DMS53 (cell line): ENCODE measurements around the gene USP4.
"Not testable (repeated sequence)": the region's sequence is repeated elsewhere in the genome, so short reads cannot be mapped to it uniquely, and the experiment has no call there.

ENCODE experiments used
- DNase-seq: peaks from one replicate; lab custom pipeline; 2025; lab: John Stamatoyannopoulos, UW

Gene USP4

GRCh38 chr3:49352281-49352680, 12.4 kb upstream of the USP4 start:
- DNase-seq, result no peak

- peak; percentile 6 for DNase-seq
Observed at GRCh38 chr3:49351521-49352011, 11.7 kb upstream of the USP4 start.

- no peak for DNase-seq
Observed at GRCh38 chr3:49349348-49350114, 9.7 kb upstream of the USP4 start.

- DNase-seq, result not testable (repeated sequence)
Observed at GRCh38 chr3:49348361-49348760, 8.5 kb upstream of the USP4 start.

GRCh38 chr3:49346797-49347251, 7.0 kb upstream of the USP4 start:
- DNase-seq, result no peak

- DNase-seq, result no peak
Observed at GRCh38 chr3:49343163-49343562, 3.3 kb upstream of the USP4 start.

- no peak for DNase-seq
Observed at GRCh38 chr3:49341996-49342395, 2.1 kb upstream of the USP4 start.

- peak; percentile 52 for DNase-seq
Observed at GRCh38 chr3:49339581-49339940, 292 bp downstream of the USP4 start.

GRCh38 chr3:49333916-49334633, 5.8 kb downstream of the USP4 start:
- no peak for DNase-seq

- DNase-seq, result no peak
Observed at GRCh38 chr3:49333091-49333490, 6.8 kb downstream of the USP4 start.

- DNase-seq, result no peak
Observed at GRCh38 chr3:49329186-49329585, 10.7 kb downstream of the USP4 start.

GRCh38 chr3:49328350-49328749, 11.5 kb downstream of the USP4 start:
- DNase-seq, result not testable (repeated sequence)

GRCh38 chr3:49327485-49327884, 12.4 kb downstream of the USP4 start:
- peak; percentile 4 for DNase-seq

- DNase-seq, result no peak
Observed at GRCh38 chr3:49324768-49325167, 15.1 kb downstream of the USP4 start.

GRCh38 chr3:49316696-49317457, 23.0 kb downstream of the USP4 start:
- no peak for DNase-seq

- no peak for DNase-seq
Observed at GRCh38 chr3:49313896-49314688, 25.8 kb downstream of the USP4 start.

- no peak for DNase-seq
Observed at GRCh38 chr3:49311283-49311682, 28.6 kb downstream of the USP4 start.

- DNase-seq, result no peak
Observed at GRCh38 chr3:49310677-49311076, 29.2 kb downstream of the USP4 start.

GRCh38 chr3:49305608-49306007, 34.2 kb downstream of the USP4 start:
- DNase-seq, result no peak

- DNase-seq, result no peak
Observed at GRCh38 chr3:49302613-49303012, 37.2 kb downstream of the USP4 start.

- DNase-seq, result no peak
Observed at GRCh38 chr3:49300595-49300994, 39.3 kb downstream of the USP4 start.

- no peak for DNase-seq
Observed at GRCh38 chr3:49298511-49298910, 41.3 kb downstream of the USP4 start.
